ENCODE measurements around the gene GPATCH2L. TPM values are rescaled to one million over a fixed set of nuclear protein-coding genes. Genes with fewer than 3 reads are reported as not detected.

Gene GPATCH2L
- total and polyA plus RNA-seq, 2 experiments from 2014 or later: 19.6 to 94.4 TPM

GRCh38 chr14:76204461-76205230, 52.9 kb downstream of the GPATCH2L start:
- no peaks in the 10 kb centered on the region for H3K9me3 Mint-ChIP-seq
- no peak overlapping the region for H3K4me3 Mint-ChIP-seq
- Histone ChIP-seq H3F3A (replicated peaks; ENCODE audit: low read depth) (no peaks in the 10 kb centered on the region), H3K4me2 (no peak overlapping the region), H3K4me3 (no peak overlapping the region), H3K79me2 (replicated peaks; ENCODE audit: insufficient read depth) (no peaks in the 10 kb centered on the region), H2AFZ (no peak overlapping the region), H3K9me2 (ENCODE audit: insufficient read depth) (no peaks in the 10 kb centered on the region), H4K20me1 (replicated peaks; ENCODE audit: insufficient read depth) (peaks cover 5% of the 10 kb centered on the region; the same call in 1 of the 2 replicates), H3K4me1 (ENCODE audit: insufficient read depth) (peaks cover 7% of the 10 kb centered on the region; the same call in 1 of the 2 replicates), H3K36me3 (ENCODE audit: insufficient read depth) (peaks cover 5% of the 10 kb centered on the region; the same call in 1 of the 2 replicates), H3K27ac (ENCODE audit: low read depth) (no peak overlapping the region), H3K27me3 (ENCODE audit: insufficient read depth) (no peaks in the 10 kb centered on the region)
- H3K4me1 Mint-ChIP-seq: peaks cover 17% of the 10 kb centered on the region
- TF ChIP-seq EZH2phosphoT487 (IDR thresholded peaks at IDR 0.05; ENCODE audit: unreplicated experiment) (no peak), JUNB (IDR thresholded peaks at IDR 0.05; ENCODE audit: unreplicated experiment) (no peak), ZNF331 (CRISPR knock-in tag; IDR thresholded peaks at IDR 0.05; ENCODE audit: low read depth) (no peak)
- TF ChIP-seq, protein P1, sequence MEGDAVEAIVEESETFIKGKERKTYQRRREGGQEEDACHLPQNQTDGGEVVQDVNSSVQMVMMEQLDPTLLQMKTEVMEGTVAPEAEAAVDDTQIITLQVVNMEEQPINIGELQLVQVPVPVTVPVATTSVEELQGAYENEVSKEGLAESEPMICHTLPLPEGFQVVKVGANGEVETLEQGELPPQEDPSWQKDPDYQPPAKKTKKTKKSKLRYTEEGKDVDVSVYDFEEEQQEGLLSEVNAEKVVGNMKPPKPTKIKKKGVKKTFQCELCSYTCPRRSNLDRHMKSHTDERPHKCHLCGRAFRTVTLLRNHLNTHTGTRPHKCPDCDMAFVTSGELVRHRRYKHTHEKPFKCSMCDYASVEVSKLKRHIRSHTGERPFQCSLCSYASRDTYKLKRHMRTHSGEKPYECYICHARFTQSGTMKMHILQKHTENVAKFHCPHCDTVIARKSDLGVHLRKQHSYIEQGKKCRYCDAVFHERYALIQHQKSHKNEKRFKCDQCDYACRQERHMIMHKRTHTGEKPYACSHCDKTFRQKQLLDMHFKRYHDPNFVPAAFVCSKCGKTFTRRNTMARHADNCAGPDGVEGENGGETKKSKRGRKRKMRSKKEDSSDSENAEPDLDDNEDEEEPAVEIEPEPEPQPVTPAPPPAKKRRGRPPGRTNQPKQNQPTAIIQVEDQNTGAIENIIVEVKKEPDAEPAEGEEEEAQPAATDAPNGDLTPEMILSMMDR (conservative IDR thresholded peaks at IDR 0.05; ENCODE audit: low read depth in 2 of 2): no peak
- no peaks in the 10 kb centered on the region for H3K27me3 Mint-ChIP-seq (ENCODE audit: insufficient read depth, low read depth, poor library complexity)
- ATAC-seq (no peak), DNase-seq (ENCODE audit: low spot score) (no peak)
- no peak overlapping the region for H3K27ac Mint-ChIP-seq
- H3K36me3 Mint-ChIP-seq (ENCODE audit: low read depth): peaks cover 29% of the 10 kb centered on the region

DNA sequence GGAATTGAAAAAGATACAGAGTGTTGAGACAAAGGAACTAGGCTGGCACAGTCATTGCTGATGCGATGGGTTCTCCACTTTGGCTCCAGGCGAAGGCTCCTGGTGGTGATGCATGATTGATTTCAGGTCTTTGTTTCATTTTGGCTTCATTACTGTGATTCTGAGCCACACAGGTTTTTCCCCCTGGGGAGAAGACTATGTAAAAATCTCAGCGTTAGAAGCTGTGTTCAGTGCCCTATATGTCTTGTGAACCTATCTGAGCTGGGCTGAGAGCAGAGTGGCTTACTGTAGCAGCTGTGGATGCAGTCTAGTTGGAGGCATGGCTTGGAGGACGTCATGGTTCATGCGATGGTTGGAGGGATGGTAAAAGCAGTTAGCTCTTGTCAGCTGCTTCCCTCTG, 54.0 kb downstream of the GPATCH2L start:
- no peaks in the 10 kb centered on the region for H3K27me3 Mint-ChIP-seq (ENCODE audit: insufficient read depth, low read depth, poor library complexity)
- no peak overlapping the region for H2AFZ ChIP-seq
- H3K4me2 ChIP-seq: no peak overlapping the region
- no peak overlapping the region for H3K4me3 Mint-ChIP-seq
- no peak overlapping the region for H3K4me3 ChIP-seq
- peaks cover 17% of the 10 kb centered on the region for H3K4me1 Mint-ChIP-seq
- no peaks in the 10 kb centered on the region for H3K9me2 ChIP-seq (ENCODE audit: insufficient read depth)
- peaks cover 7% of the 10 kb centered on the region; the same call in 1 of the 2 replicates for H3K4me1 ChIP-seq (ENCODE audit: insufficient read depth)
- ATAC-seq (no peak), DNase-seq (ENCODE audit: low spot score) (no peak)
- no peak overlapping the region for H3K27ac Mint-ChIP-seq
- H3K36me3 Mint-ChIP-seq (ENCODE audit: low read depth): peaks cover 18% of the 10 kb centered on the region
- peaks cover 5% of the 10 kb centered on the region; the same call in 1 of the 2 replicates for H4K20me1 ChIP-seq (replicated peaks; ENCODE audit: insufficient read depth)
- no peaks in the 10 kb centered on the region for H3K27me3 ChIP-seq (ENCODE audit: insufficient read depth)
- no peaks in the 10 kb centered on the region for H3F3A ChIP-seq (replicated peaks; ENCODE audit: low read depth)
- H3K9me3 Mint-ChIP-seq: no peaks in the 10 kb centered on the region
- 0 out of 2 replicates have a peak, but pooled peaks cover 5% of the 10 kb centered on the region for H3K36me3 ChIP-seq (ENCODE audit: insufficient read depth)
- H3K79me2 ChIP-seq (replicated peaks; ENCODE audit: insufficient read depth): no peaks in the 10 kb centered on the region
- no peak overlapping the region; the same call in 1 of the 2 replicates for H3K27ac ChIP-seq (ENCODE audit: low read depth)
- TF ChIP-seq, protein P2, sequence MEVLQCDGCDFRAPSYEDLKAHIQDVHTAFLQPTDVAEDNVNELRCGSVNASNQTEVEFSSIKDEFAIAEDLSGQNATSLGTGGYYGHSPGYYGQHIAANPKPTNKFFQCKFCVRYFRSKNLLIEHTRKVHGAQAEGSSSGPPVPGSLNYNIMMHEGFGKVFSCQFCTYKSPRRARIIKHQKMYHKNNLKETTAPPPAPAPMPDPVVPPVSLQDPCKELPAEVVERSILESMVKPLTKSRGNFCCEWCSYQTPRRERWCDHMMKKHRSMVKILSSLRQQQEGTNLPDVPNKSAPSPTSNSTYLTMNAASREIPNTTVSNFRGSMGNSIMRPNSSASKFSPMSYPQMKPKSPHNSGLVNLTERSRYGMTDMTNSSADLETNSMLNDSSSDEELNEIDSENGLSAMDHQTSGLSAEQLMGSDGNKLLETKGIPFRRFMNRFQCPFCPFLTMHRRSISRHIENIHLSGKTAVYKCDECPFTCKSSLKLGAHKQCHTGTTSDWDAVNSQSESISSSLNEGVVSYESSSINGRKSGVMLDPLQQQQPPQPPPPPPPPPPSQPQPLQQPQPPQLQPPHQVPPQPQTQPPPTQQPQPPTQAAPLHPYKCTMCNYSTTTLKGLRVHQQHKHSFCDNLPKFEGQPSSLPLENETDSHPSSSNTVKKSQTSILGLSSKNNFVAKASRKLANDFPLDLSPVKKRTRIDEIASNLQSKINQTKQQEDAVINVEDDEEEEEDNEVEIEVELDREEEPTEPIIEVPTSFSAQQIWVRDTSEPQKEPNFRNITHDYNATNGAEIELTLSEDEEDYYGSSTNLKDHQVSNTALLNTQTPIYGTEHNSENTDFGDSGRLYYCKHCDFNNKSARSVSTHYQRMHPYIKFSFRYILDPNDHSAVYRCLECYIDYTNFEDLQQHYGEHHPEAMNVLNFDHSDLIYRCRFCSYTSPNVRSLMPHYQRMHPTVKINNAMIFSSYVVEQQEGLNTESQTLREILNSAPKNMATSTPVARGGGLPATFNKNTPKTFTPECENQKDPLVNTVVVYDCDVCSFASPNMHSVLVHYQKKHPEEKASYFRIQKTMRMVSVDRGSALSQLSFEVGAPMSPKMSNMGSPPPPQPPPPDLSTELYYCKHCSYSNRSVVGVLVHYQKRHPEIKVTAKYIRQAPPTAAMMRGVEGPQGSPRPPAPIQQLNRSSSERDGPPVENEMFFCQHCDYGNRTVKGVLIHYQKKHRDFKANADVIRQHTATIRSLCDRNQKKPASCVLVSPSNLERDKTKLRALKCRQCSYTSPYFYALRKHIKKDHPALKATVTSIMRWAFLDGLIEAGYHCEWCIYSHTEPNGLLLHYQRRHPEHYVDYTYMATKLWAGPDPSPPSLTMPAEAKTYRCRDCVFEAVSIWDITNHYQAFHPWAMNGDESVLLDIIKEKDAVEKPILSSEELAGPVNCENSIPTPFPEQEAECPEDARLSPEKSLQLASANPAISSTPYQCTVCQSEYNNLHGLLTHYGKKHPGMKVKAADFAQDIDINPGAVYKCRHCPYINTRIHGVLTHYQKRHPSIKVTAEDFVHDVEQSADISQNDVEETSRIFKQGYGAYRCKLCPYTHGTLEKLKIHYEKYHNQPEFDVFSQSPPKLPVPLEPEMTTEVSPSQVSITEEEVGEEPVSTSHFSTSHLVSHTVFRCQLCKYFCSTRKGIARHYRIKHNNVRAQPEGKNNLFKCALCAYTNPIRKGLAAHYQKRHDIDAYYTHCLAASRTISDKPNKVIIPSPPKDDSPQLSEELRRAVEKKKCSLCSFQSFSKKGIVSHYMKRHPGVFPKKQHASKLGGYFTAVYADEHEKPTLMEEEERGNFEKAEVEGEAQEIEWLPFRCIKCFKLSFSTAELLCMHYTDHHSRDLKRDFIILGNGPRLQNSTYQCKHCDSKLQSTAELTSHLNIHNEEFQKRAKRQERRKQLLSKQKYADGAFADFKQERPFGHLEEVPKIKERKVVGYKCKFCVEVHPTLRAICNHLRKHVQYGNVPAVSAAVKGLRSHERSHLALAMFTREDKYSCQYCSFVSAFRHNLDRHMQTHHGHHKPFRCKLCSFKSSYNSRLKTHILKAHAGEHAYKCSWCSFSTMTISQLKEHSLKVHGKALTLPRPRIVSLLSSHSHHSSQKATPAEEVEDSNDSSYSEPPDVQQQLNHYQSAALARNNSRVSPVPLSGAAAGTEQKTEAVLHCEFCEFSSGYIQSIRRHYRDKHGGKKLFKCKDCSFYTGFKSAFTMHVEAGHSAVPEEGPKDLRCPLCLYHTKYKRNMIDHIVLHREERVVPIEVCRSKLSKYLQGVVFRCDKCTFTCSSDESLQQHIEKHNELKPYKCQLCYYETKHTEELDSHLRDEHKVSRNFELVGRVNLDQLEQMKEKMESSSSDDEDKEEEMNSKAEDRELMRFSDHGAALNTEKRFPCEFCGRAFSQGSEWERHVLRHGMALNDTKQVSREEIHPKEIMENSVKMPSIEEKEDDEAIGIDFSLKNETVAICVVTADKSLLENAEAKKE (CRISPR knock-in tag; IDR thresholded peaks at IDR 0.05): no peak
- TF ChIP-seq STAT1 (IDR thresholded peaks at IDR 0.05; ENCODE audit: unreplicated experiment): no peak
- no peak for TF ChIP-seq CREB1 (CRISPR knock-in tag; IDR thresholded peaks at IDR 0.05; ENCODE audit: low read depth)
- TF ChIP-seq, protein P3, sequence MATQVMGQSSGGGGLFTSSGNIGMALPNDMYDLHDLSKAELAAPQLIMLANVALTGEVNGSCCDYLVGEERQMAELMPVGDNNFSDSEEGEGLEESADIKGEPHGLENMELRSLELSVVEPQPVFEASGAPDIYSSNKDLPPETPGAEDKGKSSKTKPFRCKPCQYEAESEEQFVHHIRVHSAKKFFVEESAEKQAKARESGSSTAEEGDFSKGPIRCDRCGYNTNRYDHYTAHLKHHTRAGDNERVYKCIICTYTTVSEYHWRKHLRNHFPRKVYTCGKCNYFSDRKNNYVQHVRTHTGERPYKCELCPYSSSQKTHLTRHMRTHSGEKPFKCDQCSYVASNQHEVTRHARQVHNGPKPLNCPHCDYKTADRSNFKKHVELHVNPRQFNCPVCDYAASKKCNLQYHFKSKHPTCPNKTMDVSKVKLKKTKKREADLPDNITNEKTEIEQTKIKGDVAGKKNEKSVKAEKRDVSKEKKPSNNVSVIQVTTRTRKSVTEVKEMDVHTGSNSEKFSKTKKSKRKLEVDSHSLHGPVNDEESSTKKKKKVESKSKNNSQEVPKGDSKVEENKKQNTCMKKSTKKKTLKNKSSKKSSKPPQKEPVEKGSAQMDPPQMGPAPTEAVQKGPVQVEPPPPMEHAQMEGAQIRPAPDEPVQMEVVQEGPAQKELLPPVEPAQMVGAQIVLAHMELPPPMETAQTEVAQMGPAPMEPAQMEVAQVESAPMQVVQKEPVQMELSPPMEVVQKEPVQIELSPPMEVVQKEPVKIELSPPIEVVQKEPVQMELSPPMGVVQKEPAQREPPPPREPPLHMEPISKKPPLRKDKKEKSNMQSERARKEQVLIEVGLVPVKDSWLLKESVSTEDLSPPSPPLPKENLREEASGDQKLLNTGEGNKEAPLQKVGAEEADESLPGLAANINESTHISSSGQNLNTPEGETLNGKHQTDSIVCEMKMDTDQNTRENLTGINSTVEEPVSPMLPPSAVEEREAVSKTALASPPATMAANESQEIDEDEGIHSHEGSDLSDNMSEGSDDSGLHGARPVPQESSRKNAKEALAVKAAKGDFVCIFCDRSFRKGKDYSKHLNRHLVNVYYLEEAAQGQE (IDR thresholded peaks at IDR 0.05; ENCODE audit: unreplicated experiment): no peak
- TF ChIP-seq EZH2phosphoT487 (IDR thresholded peaks at IDR 0.05; ENCODE audit: unreplicated experiment): no peak

Measured in GM23338 (cell line).